HG03060 (cell line): ENCODE results near the gene TNFRSF4.

ENCODE experiments used
- ATAC-seq: cut with Tn5 transposase; IDR thresholded peaks from one replicate; pipeline ENCODE4 v1.9.1; 2021; ENCODE audit warnings: low read depth, moderate number of reproducible peaks; ENCODE audit not compliant: unreplicated experiment

TNFRSF4 gene

GRCh38 chr1:1220197-1220596, 6.2 kb upstream of the TNFRSF4 start:
- ATAC-seq = no peak

DNA sequence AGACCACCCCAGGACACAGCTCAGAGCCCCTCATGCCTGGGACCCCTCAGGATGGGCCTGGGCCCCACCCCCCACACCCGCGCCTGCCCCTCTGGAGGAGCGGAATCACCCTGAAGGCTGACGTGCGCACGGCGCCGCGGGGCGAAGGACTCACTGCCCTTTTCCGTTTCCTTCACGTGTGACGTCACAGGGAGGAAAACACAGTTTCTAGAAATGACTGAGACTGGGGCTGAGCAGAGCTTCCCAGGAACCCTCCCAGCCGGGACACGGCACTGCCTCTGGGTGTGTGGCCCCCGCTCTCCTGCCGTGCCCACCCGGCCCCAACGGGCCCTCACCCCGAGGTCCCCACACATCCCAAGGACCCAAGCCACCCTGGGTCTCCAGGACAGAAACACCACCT, 5.4 kb upstream of the TNFRSF4 start:
- ATAC-seq = no peak

DNA sequence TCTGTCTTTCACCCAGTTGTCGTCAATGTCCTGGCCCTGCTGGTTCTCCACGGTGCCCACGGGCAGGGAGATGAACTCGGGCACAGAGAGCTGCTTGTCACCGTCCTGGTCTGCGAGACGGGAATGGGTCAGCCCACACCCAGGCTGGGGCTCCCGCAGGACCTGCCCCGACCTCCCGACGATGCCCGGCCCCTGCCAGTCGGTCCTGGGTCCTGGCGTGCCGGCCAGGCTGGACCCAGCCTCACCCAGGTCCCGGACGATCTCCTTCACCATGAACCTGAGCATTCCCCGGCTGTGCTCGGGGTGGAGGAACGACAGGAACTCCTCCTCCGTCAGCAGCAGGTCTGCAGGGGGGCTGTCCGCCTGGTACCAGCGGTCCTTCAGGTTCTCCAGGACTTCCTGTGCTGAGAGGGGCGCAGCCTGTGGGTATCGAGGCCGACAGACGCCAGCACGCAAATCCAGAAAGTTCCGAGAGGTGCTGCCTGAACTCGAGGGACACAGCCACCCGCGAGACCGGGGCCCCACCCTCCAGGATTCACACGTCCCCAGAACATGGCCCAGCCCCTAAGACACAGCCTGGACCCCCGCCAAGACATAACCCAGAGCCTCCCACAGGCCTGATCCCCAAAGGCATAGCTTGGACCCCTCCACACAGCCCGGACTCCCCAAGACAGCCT, 4.7 kb upstream of the TNFRSF4 start:
- no peak for ATAC-seq

- ATAC-seq = no peak
These were observed 3.9 kb upstream of the TNFRSF4 start for GRCh38 chr1:1217621-1218523.

DNA sequence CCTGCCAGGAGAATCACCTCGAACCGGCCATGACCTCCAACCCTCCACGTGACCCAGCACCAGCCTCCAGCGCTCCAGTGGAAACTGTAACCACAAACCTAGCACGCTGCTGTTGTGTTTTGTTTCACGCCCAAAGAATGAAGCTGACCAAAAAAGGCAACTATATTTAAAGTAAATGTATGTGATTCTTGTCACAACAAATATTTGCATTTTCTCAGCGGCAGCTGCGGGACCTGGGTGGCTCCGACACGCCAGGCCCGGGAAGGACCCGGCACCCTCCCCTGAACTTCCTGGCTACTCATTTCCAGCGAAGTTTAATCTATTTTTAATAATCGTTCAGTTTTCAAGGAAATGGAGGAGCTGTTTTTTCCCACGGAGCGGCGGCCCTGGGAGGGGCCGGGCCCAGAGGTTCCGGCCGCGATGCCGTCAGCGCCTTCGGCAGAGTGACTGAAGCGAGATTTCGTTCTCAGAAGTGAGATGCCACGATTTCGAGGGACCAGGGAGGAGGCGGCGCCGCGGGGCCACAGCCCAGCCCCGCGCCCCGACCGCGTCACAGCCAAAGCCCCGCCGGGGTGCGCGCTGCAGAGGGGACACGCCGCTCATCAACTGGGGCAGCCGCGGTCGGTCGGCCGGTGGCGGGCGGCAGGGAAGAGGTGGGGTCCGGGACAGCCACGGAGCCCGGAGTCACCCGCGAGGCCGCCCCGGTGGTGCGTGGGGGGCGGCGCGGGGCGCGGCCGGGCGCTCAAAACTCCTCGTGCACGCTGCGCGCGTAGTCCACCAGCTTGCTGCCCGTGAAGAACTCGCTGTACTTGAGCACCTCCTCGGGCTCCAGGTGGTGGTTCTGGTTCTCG, 3.0 kb upstream of the TNFRSF4 start:
- no peak for ATAC-seq

DNA sequence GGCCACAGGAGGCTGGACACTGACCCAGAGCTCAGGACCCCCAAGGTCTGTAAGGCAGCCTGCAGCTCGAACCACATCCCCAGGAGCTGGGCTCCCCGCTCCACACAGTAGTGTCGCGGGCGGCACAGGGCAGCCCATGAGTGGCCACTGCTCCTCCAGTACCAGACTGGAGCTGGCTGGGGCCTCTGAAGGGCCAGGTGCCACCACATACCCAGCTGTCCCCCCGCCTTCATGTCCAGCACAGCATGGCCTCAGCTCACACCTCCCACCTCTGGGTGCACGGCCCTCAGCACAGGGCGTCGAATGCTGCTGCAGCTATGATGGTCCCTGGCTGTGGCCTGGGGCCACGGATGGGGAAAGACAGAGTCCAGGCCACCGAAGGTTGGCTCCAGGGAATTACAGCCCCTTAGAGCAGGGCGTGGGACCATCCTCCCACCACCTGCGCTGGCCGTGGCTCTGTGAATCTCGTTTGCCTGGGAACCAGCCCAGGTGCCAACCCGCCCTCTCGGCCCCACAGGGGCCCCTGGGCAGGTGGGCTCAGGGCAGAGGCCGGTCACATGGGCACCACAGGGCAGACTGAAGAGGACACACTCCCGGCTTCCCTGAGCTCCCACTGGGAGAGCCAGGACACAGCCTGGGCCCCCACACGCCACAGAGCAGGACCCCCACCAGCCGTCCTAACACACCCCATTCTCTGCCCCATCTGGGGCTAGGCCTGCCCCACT, 2.1 kb upstream of the TNFRSF4 start:
- no peak for ATAC-seq

DNA sequence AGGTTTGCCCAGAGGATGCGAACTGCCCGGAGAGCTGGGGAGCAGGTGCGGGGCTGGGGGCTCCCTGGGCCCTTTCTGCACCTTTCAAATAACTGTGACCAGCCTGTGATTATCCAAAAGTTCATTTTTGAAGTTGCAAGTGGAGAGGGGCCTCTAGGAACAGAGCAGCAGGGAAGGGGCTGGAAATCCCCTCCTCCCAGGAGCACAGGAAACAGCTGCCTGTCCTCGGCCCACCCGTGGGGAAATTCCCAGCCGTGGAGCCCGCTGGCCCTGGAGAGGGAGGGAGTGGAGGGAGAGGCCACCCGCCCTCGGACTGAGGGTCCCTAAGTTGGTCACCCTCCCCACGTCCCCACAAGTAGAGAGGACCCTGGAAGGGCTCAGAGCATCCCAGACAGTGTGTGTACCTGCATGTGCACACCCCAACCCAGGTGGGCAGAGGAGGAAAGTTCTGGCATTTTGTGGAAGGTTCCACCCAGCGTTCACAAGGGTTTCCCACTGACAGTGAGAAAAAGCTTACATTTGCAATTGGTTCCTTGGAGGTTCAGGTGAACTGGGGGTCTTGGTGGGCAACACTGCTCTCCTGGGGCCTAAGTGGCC, 1.2 kb upstream of the TNFRSF4 start:
- ATAC-seq = no peak

GRCh38 chr1:1212780-1213344, 1.1 kb downstream of the TNFRSF4 start:
- no peak for ATAC-seq

GRCh38 chr1:1211541-1212441, 2.2 kb downstream of the TNFRSF4 start:
- no peak for ATAC-seq

- ATAC-seq = no peak
These were observed 3.0 kb downstream of the TNFRSF4 start for GRCh38 chr1:1210726-1211540.

DNA sequence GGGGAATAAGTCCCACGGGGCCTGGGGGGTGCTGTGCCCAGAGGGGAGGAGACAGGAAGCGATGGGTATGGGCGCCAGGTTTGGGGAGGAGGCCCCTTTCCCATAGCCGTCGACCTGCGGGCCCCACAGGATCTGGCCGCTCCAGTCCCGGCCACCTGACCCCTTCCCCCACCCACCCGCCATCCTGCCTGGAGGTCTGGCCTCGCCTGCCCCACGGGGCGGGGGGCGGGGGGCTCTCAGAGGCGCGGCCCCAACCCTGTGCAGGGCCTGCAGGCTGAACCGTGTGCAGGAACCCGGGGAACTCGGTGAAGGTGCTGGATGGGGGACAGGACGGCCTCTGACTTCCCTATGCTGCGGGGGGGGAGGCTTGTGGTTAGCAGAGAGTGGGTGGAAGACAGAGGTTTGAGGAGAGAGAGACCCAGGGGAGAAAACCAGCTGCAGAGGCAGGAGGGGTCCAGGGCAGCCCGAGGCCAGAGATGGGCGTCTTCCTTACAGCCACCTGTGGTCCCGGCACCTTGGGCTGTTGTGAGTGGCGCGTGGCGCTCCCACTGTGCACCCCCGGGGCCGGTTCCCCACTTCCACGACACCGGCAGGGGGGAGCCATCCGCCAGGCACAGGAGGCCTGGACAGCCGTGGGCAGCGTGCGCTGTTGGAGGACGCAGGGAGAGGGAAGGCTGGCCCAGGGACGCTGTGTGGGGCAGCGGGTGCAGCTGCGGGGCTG, 5.1 kb downstream of the TNFRSF4 start:
- ATAC-seq = no peak

- ATAC-seq = no peak
These were observed 6.4 kb downstream of the TNFRSF4 start for GRCh38 chr1:1207571-1207892.

GRCh38 chr1:1206966-1207531, 6.9 kb downstream of the TNFRSF4 start:
- ATAC-seq = no peak

- no peak for ATAC-seq
These were observed 7.5 kb downstream of the TNFRSF4 start, which contains the start of gene TNFRSF18 for GRCh38 chr1:1206376-1206965. TSS of gene TNFRSF18 (minus strand) at chr1:1206592. CDS start at chr1:1206571, 21 bp downstream.

DNA sequence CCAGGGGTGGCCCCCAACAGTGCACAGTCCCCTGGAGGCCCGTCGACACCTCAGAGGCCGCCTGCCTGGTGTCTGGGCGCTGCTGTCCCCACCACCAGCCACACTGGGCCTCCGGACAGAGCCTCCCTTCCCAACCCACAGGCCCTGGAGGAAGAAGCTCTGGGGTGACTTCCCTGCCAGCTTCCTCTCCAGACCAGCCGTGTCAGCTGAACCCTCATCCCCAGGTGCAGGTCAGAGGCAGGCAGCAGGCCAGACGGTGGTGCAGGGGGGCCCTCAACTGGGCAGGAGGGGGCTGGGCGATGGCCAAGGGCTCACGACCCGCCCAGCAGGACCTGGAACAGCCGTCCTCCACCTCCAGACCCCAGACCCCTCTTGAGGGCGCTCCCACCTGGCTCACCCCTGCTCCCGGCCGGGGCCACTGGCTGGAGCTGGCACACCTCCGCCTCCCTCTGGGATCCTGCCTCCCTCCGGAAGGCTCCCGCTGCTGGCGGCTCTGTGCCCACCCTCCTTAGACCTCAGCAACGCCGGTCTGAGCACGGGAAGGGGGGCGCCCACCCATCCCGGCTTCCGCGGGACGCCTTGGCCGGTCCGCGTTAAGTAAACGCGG, 8.1 kb downstream of the TNFRSF4 start:
- no peak for ATAC-seq
